ENCODE results near the gene INTS11. TPM values are rescaled to one million over a fixed set of nuclear protein-coding genes. Genes with fewer than 3 reads are reported as not detected.

INTS11 gene
- total and polyA plus RNA-seq, 2 of the 13 experiments (the other 11 are each of a cell fraction or from before 2014, with no cell fraction given), result 52.8 to 94.8 TPM

GRCh38 chr1:1305300-1306069, 19.0 kb downstream of the INTS11 start (continued):
- TF ChIP-seq, protein P1, sequence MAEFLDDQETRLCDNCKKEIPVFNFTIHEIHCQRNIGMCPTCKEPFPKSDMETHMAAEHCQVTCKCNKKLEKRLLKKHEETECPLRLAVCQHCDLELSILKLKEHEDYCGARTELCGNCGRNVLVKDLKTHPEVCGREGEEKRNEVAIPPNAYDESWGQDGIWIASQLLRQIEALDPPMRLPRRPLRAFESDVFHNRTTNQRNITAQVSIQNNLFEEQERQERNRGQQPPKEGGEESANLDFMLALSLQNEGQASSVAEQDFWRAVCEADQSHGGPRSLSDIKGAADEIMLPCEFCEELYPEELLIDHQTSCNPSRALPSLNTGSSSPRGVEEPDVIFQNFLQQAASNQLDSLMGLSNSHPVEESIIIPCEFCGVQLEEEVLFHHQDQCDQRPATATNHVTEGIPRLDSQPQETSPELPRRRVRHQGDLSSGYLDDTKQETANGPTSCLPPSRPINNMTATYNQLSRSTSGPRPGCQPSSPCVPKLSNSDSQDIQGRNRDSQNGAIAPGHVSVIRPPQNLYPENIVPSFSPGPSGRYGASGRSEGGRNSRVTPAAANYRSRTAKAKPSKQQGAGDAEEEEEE (CRISPR knock-in tag; IDR thresholded peaks at IDR 0.05; ENCODE audit: borderline replicate concordance), result 0 out of 2 replicates have a peak, but pooled peaks have one; percentile 16
- no peak for TF ChIP-seq SMARCC2 (IDR thresholded peaks at IDR 0.05)
- TF ChIP-seq SRSF1 (optimal IDR thresholded peaks at IDR 0.05; ENCODE audit: low read depth, low read length), result peak; percentile 15
- 0 out of 2 replicates have a peak, but pooled peaks have one; percentile 23 for TF ChIP-seq NKX3-1 (CRISPR knock-in tag; IDR thresholded peaks at IDR 0.05)
- no peak for TF ChIP-seq GTF3A (CRISPR knock-in tag; conservative IDR thresholded peaks at IDR 0.05)
- TF ChIP-seq SP5 (CRISPR knock-in tag; IDR thresholded peaks at IDR 0.05; ENCODE audit: borderline replicate concordance, low read depth), result peak; percentile 67; the same call in 1 of the 2 replicates
- peak; percentile 64; the same call in 1 of the 2 replicates for TF ChIP-seq ZNF432 (CRISPR knock-in tag; IDR thresholded peaks at IDR 0.05; ENCODE audit: borderline replicate concordance)
- TF ChIP-seq, protein P2, sequence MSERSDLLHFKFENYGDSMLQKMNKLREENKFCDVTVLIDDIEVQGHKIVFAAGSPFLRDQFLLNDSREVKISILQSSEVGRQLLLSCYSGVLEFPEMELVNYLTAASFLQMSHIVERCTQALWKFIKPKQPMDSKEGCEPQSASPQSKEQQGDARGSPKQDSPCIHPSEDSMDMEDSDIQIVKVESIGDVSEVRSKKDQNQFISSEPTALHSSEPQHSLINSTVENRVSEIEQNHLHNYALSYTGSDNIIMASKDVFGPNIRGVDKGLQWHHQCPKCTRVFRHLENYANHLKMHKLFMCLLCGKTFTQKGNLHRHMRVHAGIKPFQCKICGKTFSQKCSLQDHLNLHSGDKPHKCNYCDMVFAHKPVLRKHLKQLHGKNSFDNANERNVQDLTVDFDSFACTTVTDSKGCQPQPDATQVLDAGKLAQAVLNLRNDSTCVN (CRISPR knock-in tag; IDR thresholded peaks at IDR 0.05; ENCODE audit: borderline replicate concordance), result no peak
- no peak for TF ChIP-seq SOX13 (IDR thresholded peaks at IDR 0.05)
- peak in 1 of 2 experiments; percentile 18; a peak in 1 of 4 replicates for TF ChIP-seq SOX13 (CRISPR knock-in tag; conservative IDR thresholded peaks at IDR 0.05 in 1 of 2, IDR thresholded peaks at IDR 0.05 in 1 of 2)
- TF ChIP-seq ZNF251 (CRISPR knock-in tag; IDR thresholded peaks at IDR 0.05), result no peak
- TF ChIP-seq SAP130 (CRISPR knock-in tag; IDR thresholded peaks at IDR 0.05; ENCODE audit: low read depth), result peak; percentile 72
- peak; percentile 30; the same call in 1 of the 2 replicates for TF ChIP-seq MED1 (CRISPR knock-in tag; IDR thresholded peaks at IDR 0.05)
- TF ChIP-seq ZFP82 (CRISPR knock-in tag; IDR thresholded peaks at IDR 0.05; ENCODE audit: borderline replicate concordance), result no peak
- TF ChIP-seq EED (CRISPR knock-in tag; IDR thresholded peaks at IDR 0.05), result peak; percentile 42; the same call in 1 of the 2 replicates
- peak; percentile 23; the same call in 1 of the 2 replicates for TF ChIP-seq BRD4 (CRISPR knock-in tag; IDR thresholded peaks at IDR 0.05)
- no peak for TF ChIP-seq HBP1 (CRISPR knock-in tag; IDR thresholded peaks at IDR 0.05; ENCODE audit: low read depth)
- peak; percentile 9 to 25; a peak in 2 of 4 replicates for TF ChIP-seq MAFK (conservative IDR thresholded peaks at IDR 0.05 in 1 of 2, IDR thresholded peaks at IDR 0.05 in 1 of 2; ENCODE audit: low read length in 2 of 2)
- no peak for TF ChIP-seq GLI4 (CRISPR knock-in tag; IDR thresholded peaks at IDR 0.05; ENCODE audit: borderline replicate concordance)
- TF ChIP-seq ZNF558 (CRISPR knock-in tag; IDR thresholded peaks at IDR 0.05; ENCODE audit: borderline replicate concordance), result 0 out of 2 replicates have a peak, but pooled peaks have one; percentile 48
- TF ChIP-seq ZNF12 (CRISPR knock-in tag; IDR thresholded peaks at IDR 0.05), result no peak
- TF ChIP-seq TGIF2 (CRISPR knock-in tag; IDR thresholded peaks at IDR 0.05), result no peak
- TF ChIP-seq, protein P3, sequence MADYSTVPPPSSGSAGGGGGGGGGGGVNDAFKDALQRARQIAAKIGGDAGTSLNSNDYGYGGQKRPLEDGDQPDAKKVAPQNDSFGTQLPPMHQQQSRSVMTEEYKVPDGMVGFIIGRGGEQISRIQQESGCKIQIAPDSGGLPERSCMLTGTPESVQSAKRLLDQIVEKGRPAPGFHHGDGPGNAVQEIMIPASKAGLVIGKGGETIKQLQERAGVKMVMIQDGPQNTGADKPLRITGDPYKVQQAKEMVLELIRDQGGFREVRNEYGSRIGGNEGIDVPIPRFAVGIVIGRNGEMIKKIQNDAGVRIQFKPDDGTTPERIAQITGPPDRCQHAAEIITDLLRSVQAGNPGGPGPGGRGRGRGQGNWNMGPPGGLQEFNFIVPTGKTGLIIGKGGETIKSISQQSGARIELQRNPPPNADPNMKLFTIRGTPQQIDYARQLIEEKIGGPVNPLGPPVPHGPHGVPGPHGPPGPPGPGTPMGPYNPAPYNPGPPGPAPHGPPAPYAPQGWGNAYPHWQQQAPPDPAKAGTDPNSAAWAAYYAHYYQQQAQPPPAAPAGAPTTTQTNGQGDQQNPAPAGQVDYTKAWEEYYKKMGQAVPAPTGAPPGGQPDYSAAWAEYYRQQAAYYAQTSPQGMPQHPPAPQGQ (CRISPR knock-in tag; IDR thresholded peaks at IDR 0.05; ENCODE audit: borderline replicate concordance), result no peak
- no peak for TF ChIP-seq SMARCE1 (IDR thresholded peaks at IDR 0.05; ENCODE audit: borderline replicate concordance)
